ENCODE results near the gene LITAF.
"Not testable (repeated sequence)": the region's sequence is repeated elsewhere in the genome, so short reads cannot be mapped to it uniquely, and the experiment has no call there.

The LITAF gene

DNA sequence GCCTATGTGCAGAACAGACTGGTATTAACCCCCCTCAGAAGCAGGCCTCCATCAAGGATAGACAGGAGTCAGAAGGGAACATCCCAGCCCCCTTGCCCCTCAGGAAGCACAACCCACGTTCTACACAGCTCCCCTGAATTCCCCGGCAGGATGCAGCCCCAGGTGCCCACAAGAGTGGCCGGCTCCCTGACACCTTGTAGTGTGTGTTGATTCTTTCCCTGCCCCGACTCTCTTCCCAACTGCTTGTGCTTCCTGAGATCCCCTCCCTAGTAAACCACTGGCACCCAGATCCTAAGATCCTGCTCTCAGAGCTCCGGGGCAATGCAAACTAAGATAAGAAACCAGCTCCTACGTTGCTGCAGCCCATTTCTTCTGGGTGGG, 34.8 kb upstream of the LITAF start:
- no peak for DNase-seq (ENCODE audit: extremely low read depth in 1 of 2, low read depth in 1 of 2)

DNA sequence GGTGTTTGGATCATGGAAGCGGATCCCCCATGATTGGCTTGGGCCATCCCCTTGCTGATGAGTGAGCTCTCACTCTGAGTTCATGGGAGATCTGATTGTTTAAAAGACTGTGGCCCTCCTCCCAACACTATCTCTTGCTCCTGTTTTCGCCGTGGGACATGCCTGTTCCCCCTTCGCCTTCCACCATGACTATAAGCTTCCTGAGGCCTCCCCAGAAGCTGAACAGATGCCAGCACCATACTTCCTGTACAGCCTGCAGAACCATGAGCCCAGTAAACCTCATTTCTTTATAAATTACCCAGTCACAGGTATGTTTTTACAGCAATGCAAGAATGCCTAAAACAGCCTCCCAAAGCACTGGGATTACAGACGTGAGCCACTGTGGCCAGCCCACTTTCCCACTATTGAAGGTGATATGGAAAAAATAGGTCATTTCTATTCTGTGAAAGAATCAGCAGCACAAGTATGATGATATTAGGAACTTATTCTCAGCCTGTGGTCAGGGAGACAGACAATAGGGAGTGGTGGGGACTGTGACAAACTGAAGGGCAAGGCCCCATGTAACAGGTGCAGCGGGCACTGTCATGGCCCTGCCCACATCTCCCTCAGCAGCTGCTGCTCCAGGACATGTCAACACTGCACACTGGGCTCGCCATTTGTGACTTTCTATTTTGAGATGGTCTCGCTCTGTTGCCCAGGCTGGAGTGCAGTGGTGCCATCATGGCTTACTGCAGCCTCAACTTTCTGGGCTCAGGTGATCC, 33.7 kb upstream of the LITAF start:
- DNase-seq (ENCODE audit: extremely low read depth in 1 of 2, low read depth in 1 of 2): no peak

DNA sequence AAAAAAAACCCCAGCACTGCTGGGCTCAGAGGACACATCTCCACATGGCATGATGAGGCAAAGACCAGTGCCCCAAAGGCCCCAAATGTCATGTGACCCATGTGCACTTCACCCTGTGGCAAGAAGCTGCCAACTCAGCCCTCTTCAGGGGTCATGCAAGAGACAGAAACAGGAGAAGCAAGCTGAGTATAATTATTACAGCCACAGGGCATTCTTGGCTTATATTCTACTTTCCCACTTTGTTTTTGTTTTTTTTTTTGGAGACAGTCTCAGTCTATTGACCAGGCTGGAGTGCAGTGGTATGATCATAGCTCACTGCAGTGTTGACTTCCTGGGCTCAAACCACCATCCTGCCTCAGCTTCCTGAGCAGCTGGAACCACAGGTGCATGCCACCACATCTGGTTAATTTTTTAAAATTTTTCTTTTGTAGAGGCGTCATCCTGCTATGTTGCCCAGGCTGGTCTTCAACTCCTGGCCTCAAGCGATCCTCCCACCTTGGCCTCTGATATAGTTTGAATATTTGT, 32.7 kb upstream of the LITAF start:
- DNase-seq (ENCODE audit: extremely low read depth in 1 of 2, low read depth in 1 of 2): no peak

DNA sequence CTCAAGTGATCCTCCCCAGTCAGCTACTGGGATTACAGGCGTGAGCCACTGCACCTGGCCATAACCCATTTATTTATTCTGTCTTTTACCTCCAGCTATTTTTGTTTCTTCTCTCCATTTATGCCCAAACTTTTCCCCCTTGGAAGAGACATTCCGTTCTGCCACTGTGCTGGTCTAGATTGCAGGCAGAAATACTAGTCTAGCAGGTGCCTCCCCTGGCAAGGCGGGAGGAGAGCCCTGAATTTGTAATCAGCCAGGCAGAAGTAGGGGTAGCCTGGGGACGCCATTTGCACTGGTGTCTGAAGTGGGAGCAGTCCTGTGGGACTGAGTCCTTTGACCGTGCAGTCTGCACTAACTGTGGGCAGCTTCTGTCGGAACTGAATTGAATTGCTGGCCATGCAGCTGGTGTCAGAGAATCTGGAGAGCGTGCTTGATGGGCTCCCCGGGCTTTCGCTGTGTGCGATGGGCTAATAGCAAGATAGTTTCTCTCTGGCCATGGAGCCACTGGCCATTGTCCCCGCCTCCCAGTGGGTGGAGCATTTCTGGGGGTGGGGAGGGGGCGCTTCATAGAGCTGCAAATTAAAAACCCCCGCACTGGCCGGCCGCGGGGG, 31.5 kb upstream of the LITAF start:
- no peak for DNase-seq (ENCODE audit: extremely low read depth in 1 of 2, low read depth in 1 of 2)

DNA sequence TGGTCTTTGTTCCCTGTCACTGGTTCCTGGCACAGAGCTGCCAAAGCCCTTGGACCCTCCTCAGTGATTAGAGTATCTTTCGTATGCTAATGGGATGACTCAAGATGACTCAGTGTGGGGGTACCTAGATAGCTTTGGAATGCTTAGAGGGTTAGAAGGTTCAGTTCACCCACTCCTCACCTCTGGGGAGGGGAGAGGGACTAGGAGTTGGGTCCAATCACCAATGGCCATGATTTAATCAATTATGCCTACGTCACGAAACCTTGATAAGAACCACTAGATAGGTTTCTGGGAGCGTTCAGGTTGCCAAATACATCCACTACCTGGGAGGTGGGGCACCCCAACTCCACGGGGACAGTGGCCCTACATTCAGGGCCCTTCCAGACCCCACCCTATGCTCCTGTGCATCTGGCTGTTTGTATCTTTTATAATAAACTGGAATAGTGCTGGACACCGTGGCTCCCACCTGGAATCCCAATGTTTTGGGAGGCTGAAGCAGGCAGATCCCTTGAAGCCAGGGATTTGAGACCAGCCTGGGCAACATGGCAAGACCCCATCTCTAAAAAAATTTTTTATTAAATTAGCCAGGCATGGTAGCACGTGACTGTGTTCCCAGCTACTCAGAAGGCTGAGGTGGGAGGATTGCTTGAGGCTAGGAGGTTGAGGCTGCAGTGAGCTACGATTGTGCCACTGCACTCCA, 29.2 kb upstream of the LITAF start:
- no peak for DNase-seq (ENCODE audit: extremely low read depth in 1 of 2, low read depth in 1 of 2)

DNA sequence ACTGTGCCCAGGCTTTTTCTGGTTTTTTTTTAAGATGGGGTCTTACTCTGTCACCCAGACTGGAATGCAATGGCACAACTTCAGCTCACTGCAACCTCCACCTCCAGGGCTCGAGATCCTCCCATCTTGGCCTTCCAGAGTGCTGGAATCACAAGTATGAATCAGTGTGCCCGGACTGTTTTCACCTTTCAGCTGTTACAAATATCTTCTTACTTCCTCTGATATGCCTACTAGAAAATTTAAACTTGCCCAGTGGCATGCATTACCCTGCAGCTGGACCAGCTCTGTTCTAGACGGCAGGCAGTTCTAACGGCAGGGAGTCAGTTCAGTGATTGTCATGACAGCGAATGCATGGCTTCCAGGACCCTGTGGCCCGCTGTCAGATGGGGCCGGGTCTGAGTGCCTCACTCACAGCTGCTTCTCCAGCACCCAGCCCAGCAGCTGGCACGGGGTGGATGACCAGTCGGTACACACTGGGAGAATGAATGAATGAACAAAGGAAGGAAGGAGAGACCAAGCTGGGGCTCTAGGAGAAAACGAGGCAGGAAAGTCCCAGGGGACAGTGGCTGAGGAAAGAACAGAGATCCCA, 28.0 kb upstream of the LITAF start:
- DNase-seq (ENCODE audit: extremely low read depth in 1 of 2, low read depth in 1 of 2): no peak

DNA sequence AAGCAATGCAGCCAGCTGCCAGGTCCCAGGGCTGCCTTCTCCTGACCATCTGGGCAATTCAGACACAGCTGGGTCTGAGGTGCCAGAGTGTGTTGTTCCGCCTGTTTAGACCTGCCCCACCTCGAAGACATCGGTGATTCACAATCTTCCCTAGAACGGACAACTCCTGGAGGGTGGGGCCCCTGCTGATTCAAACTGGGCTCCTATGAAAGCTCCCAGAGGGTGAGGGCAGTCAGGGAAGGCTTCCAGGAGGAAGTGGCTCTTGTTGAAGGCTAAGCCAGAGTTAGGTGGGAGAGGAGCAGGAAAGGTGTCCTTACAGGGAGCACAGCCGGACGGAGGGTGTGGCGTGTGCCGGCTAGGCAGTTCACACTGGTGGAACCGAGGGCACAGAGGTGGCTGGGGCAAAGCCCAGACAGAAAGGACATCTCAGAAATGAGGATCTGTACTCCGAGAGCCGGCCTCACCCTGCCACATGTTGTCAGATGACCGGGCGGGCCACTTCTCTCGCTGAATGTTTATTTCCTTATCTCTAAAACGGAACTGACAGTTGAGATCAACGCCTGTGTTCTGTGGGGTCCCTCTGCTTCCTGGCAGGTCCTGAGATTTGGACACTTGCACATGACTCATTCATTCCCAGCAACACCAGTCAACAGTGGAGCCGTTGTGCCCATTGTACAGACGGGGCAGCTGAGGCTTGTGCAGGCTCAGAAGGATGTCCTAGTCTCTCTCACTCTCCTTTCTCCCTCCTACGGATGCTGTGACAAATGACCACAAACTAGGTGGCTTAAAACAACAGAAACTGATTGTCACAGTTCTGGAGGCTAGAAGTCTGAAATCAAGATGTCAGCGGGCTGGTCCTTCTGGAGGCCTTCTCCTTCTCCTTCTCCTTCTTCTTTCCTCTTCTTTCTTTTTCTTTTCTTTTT, 26.9 kb upstream of the LITAF start:
- DNase-seq (ENCODE audit: extremely low read depth in 1 of 2, low read depth in 1 of 2): no peak

DNA sequence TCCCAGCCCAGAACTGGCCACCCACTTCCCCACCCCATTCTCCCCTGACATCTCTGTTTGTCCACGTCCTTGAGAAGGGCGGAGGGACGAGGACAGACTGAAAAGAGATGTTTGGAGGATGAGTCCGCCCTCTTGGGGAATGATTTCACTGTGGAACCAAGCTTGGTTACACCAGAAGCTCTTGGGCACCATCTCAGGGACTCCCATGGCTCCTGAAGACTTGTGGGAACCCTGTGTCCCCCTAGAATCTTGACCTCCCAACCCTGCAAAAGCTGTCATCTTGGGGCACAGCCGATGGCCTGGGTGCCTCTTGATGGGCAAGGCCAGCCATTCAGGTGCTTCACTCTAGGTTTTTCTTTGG, 25.9 kb upstream of the LITAF start:
- DNase-seq (ENCODE audit: extremely low read depth in 1 of 2, low read depth in 1 of 2): no peak

DNA sequence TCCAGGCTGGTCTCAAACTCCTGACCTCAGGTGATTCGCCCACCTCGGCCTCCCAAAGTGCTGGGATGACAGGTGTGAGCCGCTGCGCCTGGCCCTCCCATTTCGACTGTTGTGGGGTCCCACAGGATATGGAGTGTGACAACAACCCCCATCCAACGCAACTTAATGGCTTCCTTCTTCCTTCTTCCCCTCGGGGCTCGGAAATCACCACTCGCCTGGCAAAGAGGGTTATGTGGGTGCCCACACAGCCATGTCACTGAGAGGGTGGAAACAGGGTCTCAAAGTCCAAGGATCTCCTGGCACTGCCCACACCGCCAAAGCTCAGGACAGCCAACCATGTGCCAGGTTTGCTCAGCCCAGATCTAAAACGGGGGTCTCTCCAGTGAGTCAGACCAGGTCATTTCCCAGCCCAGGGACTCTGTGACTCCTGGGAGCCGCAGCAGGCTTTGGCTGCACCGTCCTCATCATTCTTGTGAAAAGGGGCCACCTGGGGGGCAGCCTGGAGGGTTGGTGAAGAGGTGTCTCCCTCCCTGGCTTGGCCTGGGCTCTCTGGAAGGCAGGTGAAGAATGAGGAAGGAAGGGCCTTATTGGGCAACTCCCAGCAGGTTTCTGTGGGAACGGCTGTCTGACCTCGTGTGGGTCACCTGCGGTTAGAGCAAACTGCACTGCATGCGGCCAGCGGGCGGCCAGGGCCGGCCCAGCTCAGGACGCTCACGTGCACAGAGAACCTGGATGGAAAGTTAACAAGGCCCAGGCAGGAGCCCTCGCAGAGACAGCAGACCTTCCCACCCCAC, 25.3 kb upstream of the LITAF start:
- DNase-seq (ENCODE audit: extremely low read depth in 1 of 2, low read depth in 1 of 2): no peak

DNA sequence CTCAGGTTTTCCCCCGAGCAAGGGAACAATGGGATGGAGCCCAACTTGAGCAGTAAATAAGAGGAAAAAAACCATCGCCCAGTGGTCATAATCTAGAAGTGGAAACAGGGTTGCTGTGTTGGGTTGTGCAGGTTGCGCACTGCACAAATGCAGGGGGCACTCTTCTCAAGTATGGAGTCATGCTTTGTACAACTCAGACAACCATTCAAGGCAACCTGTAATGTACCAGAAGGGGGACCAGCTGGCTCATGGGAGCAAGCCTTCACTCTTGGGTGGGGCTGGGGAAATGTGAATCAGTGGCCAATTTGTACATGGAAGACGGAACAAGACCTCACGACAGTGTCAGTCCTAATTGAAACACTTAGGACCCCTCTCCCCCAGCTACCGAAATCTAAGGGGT, 23.9 kb upstream of the LITAF start:
- DNase-seq (ENCODE audit: extremely low read depth in 1 of 2, low read depth in 1 of 2): no peak

DNA sequence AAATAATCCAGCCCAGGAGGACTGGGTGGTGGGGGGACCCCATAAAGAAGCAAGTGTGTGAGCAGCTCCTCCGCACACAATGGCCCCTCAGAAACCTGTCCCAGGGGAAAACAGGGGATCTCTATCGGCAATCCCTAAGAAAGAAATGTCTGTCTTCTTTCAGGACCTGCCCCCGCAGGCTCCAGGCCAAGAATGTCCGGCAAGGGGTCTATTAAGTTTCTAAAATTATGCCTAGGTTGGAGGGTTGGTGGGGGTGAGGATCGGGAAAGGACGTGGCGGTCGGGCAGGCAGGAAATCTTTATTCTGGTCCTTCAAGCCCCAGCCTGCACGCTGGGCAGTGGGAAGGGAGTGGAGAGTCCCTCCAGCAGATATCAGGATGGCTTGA, 23.4 kb upstream of the LITAF start:
- DNase-seq (ENCODE audit: extremely low read depth in 1 of 2, low read depth in 1 of 2): no peak

DNA sequence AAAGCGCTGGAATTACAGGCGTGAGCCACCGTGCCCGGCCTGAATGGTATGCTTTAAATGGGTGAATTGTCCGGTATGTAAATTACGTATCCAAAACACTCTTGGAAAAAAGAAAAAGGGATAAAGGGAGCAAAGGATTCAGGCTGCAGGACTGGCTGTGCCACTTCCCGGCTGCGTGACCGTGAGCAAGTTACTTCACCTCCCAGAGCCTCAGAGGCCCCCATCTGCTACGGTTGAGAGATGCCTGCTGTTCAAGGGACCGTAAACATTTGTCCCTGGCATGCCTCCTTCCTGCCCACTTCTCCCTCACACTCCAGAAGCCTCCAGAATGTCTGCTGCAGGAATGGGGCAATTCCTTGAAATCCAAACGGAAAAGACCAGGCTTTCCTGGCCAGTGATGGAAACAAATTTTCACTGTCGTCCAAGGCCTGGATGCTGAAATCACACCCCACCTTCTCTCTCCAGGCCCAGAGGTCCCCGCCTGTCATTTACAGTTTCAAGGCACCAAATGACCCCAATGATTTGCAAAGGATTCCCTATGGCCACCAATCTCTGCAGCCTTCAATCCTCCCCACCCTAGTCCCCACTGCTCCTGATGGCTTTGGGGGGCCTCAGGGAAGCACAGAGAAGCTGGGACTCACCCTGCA, 22.9 kb upstream of the LITAF start:
- no peak for DNase-seq (ENCODE audit: extremely low read depth in 1 of 2, low read depth in 1 of 2)

DNA sequence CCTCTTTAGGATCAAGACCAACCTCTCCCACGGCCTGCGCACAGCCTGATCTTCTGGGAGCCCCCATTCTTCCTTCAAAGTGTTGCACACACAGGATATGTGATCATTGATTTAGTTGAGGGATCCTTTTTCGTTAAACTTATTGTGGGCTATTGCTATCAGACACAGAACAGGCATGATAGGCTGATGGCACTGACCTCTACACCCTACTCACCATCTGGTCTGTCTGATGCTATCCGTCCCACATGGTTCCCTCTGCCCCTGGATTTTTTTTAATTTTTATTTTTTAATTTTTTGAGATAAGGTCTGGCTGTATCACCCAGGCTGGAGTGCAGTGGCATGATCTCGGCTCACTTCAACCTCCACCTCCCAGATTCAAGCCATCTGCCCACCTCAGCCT, 19.2 kb upstream of the LITAF start:
- no peak for DNase-seq (ENCODE audit: extremely low read depth in 1 of 2, low read depth in 1 of 2)

DNA sequence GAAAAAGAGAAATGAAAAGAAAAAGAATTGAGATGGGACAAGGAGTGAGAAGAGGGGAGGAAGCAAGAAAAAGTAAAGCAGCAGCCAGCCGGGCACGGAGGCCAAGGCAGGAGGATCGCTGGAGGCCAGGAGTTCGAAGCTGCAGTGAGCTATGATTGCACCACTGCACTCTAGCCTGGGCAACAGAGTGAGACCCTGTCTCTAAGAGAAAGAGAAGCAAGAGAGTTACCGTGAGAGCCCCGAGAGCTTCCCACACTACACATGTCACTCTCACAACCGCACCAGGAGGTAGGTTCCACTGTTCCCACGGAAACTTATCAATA, 18.8 kb upstream of the LITAF start:
- DNase-seq (ENCODE audit: extremely low read depth in 1 of 2, low read depth in 1 of 2): no peak

DNA sequence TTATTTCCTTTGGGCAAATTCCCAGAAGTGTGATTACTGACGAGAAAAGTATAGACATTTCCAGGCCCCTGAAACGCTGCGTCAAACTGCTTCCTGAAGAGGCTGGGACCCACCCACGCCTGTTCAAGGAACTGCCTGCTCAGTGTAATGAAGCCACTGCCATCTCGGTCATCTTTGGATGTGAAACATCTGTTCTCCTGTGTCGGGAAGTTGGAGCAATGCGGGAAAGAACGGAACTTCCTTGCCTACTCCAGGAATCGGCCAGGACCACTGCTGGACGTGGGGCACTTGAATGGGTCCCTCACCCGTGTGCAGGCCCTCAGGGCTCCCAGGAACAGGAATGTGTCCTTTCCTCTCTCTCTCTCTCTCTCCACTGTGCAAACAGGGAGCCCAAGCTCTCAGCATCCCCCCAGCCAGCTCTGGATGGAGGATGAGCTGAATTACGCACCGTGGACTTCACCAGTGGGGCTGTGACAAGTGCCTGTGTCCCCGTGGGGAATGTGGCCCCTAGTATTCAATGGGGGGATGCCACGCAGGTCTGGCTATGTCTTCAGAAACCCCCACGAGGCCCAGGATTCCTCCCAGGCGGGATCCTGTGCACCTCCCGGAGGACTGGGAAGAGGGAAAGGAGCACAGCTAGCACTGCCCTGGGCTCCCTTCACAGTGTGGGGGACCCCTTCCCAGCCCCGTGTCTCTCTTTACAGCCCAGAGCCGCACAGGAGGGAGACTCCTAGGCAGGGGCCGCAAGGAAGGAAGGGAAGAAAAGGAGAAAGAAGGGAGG, 18.3 kb upstream of the LITAF start:
- DNase-seq (ENCODE audit: extremely low read depth in 1 of 2, low read depth in 1 of 2): no peak

DNA sequence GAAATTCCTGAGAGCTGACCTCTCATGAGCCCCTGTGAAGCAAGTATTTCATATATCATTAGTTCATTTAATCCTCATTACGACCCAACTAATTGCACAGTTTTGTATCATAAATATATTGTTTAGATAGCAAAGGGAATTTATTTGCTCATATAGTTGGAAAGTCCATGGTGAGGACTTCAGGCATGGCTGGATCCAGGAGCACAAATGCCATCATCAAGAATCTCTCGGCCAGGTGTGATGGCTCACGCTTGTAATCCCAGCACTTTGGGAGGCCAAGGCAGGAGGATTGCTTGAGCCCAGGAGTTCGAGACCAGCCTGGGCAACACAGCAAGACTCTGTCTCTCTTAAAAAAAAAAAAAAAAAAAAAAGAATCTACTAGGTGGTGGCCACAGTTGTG, 17.6 kb upstream of the LITAF start:
- not testable (repeated sequence) for DNase-seq (ENCODE audit: extremely low read depth in 1 of 2, low read depth in 1 of 2)

DNA sequence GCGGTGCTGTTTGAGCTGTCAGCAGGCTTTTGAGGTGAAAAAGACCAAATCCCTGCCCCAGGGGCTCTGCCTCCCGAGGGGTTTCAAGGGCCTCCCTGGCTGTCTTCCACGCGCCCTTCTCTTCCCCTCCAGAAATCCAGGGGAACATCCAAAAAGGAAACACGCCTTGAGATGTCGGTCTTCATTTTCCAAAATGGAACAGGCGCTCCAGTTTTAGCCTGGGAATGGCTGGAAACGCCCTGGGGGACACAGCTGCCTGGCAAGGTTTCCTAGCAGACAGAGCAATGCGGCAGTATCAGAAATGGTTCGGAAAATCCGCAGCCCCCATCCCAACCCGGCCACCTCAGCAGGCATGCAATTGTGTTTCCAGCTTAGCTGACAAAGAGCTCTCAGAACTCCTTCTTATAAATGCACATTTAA, 16.6 kb upstream of the LITAF start:
- DNase-seq (ENCODE audit: extremely low read depth in 1 of 2, low read depth in 1 of 2): no peak

DNA sequence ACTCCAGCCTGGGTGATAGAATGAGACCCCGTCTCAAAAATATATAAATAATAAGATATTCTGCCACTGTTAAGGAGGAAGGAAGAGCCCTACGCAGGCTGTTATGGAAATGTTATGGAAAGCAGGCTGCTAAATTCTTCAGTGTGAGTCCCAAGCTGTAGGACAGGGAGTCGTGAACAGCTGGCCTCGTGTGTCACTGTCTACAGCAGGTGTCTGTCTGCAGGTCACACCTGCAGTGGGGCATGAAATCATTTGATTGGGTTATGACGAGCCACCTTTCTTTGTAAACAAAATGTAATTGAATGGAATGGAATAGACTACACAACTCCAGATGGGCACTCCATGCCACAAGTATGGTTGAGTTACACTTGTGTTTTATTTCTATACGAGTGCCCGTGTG, 15.6 kb upstream of the LITAF start:
- DNase-seq (ENCODE audit: extremely low read depth in 1 of 2, low read depth in 1 of 2): no peak

DNA sequence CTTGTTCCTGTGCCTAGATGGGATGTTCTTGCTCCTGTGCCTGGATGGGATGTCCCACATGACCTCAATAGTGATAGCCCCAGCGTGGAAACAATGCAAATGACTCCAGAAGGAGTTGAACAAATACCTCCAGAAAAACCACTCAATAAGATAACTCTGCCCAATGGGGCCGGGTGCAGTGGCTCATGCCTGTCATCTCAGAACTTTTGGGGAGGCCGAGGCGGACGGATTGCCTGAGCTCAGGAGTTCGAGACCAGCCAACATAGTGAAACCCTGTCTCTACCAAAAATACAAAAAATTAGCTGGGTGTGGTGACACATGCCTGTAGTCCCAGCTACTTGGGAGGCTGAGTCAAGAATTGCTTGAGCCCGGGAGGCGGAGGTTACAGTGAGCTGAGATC, 15.2 kb upstream of the LITAF start:
- no peak for DNase-seq (ENCODE audit: extremely low read depth in 1 of 2, low read depth in 1 of 2)
